ENCODE results near the gene NUTF2.

Gene NUTF2

GRCh38 chr16:67886387-67886786, 39.7 kb downstream of the NUTF2 start:
- H3K36me3 ChIP-seq (ENCODE audit: low read depth), result peaks cover 23% of the 10 kb centered on the region
- H3K4me3 ChIP-seq (ENCODE audit: severe bottlenecking), result no peak overlapping the region
- ATAC-seq (ENCODE audit: low read depth) (no peak), DNase-seq (ENCODE audit: low spot score) (no peak)
- no peak for TF ChIP-seq CTCF (IDR thresholded peaks at IDR 0.05; ENCODE audit: poor library complexity, severe bottlenecking)
- H3K27me3 ChIP-seq (ENCODE audit: insufficient read depth, poor library complexity, severe bottlenecking), result no peaks in the 10 kb centered on the region
- no peak overlapping the region for H3K27ac ChIP-seq (ENCODE audit: poor library complexity, severe bottlenecking)
- H3K9me3 ChIP-seq (ENCODE audit: severe bottlenecking), result no peaks in the 10 kb centered on the region
- peaks cover 5% of the 10 kb centered on the region for H3K4me1 ChIP-seq (ENCODE audit: insufficient read depth, poor library complexity, severe bottlenecking)

- DNase-seq (ENCODE audit: low spot score) (no peak), ATAC-seq (ENCODE audit: low read depth) (no peak)
- H3K27me3 ChIP-seq (ENCODE audit: insufficient read depth, poor library complexity, severe bottlenecking), result no peaks in the 10 kb centered on the region
- H3K9me3 ChIP-seq (ENCODE audit: severe bottlenecking), result no peaks in the 10 kb centered on the region
- H3K36me3 ChIP-seq (ENCODE audit: low read depth), result peaks cover 10% of the 10 kb centered on the region
- TF ChIP-seq CTCF (IDR thresholded peaks at IDR 0.05; ENCODE audit: poor library complexity, severe bottlenecking), result no peak
- no peak overlapping the region for H3K27ac ChIP-seq (ENCODE audit: poor library complexity, severe bottlenecking)
- H3K4me1 ChIP-seq (ENCODE audit: insufficient read depth, poor library complexity, severe bottlenecking), result peaks cover 10% of the 10 kb centered on the region
- no peak overlapping the region for H3K4me3 ChIP-seq (ENCODE audit: severe bottlenecking)
Measured at GRCh38 chr16:67888331-67888730, 41.6 kb downstream of the NUTF2 start.

GRCh38 chr16:67892375-67892774, 45.6 kb downstream of the NUTF2 start:
- DNase-seq (ENCODE audit: low spot score), result no peak
- H3K27ac ChIP-seq (ENCODE audit: poor library complexity, severe bottlenecking), result peak overlapping the region; percentile 42
- no peak for ATAC-seq (ENCODE audit: low read depth)
- peak overlapping the region; percentile 96 for H3K4me3 ChIP-seq (ENCODE audit: severe bottlenecking)
- no peaks in the 10 kb centered on the region for H3K27me3 ChIP-seq (ENCODE audit: insufficient read depth, poor library complexity, severe bottlenecking)
- no peak for TF ChIP-seq CTCF (IDR thresholded peaks at IDR 0.05; ENCODE audit: poor library complexity, severe bottlenecking)
- no peaks in the 10 kb centered on the region for H3K36me3 ChIP-seq (ENCODE audit: low read depth)
- H3K9me3 ChIP-seq (ENCODE audit: severe bottlenecking), result no peaks in the 10 kb centered on the region
- peaks cover 12% of the 10 kb centered on the region for H3K4me1 ChIP-seq (ENCODE audit: insufficient read depth, poor library complexity, severe bottlenecking)

- H3K4me1 ChIP-seq (ENCODE audit: insufficient read depth, poor library complexity, severe bottlenecking), result peaks cover 12% of the 10 kb centered on the region
- ATAC-seq (ENCODE audit: low read depth), result peak; percentile 95
- H3K9me3 ChIP-seq (ENCODE audit: severe bottlenecking), result no peaks in the 10 kb centered on the region
- peak within 1 kb of the TSS; percentile 96 for H3K4me3 ChIP-seq (ENCODE audit: severe bottlenecking)
- peak; percentile 97 for DNase-seq (ENCODE audit: low spot score)
- peak within 1 kb of the TSS; percentile 42 for H3K27ac ChIP-seq (ENCODE audit: poor library complexity, severe bottlenecking)
- TF ChIP-seq CTCF (IDR thresholded peaks at IDR 0.05; ENCODE audit: poor library complexity, severe bottlenecking), result no peak
- H3K36me3 ChIP-seq (ENCODE audit: low read depth), result no peaks in the 10 kb centered on the region
- H3K27me3 ChIP-seq (ENCODE audit: insufficient read depth, poor library complexity, severe bottlenecking), result no peaks in the 10 kb centered on the region
Measured at GRCh38 chr16:67892899-67893742, 46.4 kb downstream of the NUTF2 start, which contains the start of gene PSKH1. Gene PSKH1 (plus strand): TSS chr16:67893254. CDS start chr16:67908750, 15,496 bp downstream.
